ENCODE data around the gene RAPH1. TPM values are rescaled to one million over a fixed set of nuclear protein-coding genes. Genes with fewer than 3 reads are reported as not detected.

The RAPH1 gene
- total and polyA plus RNA-seq, 9 of the 15 experiments (the other 6 are each of a cell fraction or from before 2014, with no cell fraction given), result 0.07 to 0.71 (median 0.27) TPM

GRCh38 chr2:203346612-203347011 lies 188.5 kb downstream of the RAPH1 start (continued):
- TF ChIP-seq USF2 (CRISPR knock-in tag; IDR thresholded peaks at IDR 0.05), result no peak
- peak; percentile 39; the same call in 1 of the 2 replicates for TF ChIP-seq CEBPB (tag; IDR thresholded peaks at IDR 0.05)
- no peak for TF ChIP-seq ZFP36 (IDR thresholded peaks at IDR 0.05; ENCODE audit: low read depth, low read length, partially characterized antibody)
- no peak for TF ChIP-seq GTF3C2 (IDR thresholded peaks at IDR 0.05; ENCODE audit: borderline replicate concordance, extremely low read depth, insufficient read length)
- TF ChIP-seq MTA1 (IDR thresholded peaks at IDR 0.05; ENCODE audit: borderline replicate concordance), result peak; percentile 33; the same call in 1 of the 2 replicates
- TF ChIP-seq POLR2A (conservative IDR thresholded peaks at IDR 0.05), result no peak
- no peak for TF ChIP-seq MAFG (tag; conservative IDR thresholded peaks at IDR 0.05)
- TF ChIP-seq TAF9B (IDR thresholded peaks at IDR 0.05; ENCODE audit: partially characterized antibody), result no peak
- TF ChIP-seq MECOM (CRISPR knock-in tag; IDR thresholded peaks at IDR 0.05), result peak; percentile 52; the same call in 1 of the 2 replicates

Data from K562 (cell line).